Spinal cord (tissue), 10 donors: ENCODE measurements around the gene KRT80. TPM values are rescaled to one million over a fixed set of nuclear protein-coding genes. Genes with fewer than 3 reads are reported as not detected.
A peak's percentile ranks its signal among the peaks of the same experiment; 100 is the strongest.

ENCODE experiments used
- DNase-seq, 6 donors: peaks; one replicate each; pipeline versions ENCODE4 v3.0.0 to v3.0.0-alpha.2; 2013 to 2015; ENCODE audit warnings: low spot score in 6 of 6, low read depth in 4 of 6
- H3K27ac ChIP-seq: one replicate; pipeline ENCODE4 v1.5.1; 2013; ENCODE audit warnings: low read depth, low read length, control low read depth
- H3K27me3 ChIP-seq: one replicate; pipeline ENCODE4 v1.6.1; 2013; ENCODE audit warnings: low read length; ENCODE audit not compliant: control insufficient read depth, insufficient read depth
- H3K36me3 ChIP-seq: one replicate; pipeline ENCODE4 v1.6.1; 2013; ENCODE audit warnings: low read length; ENCODE audit not compliant: control insufficient read depth, insufficient read depth
- H3K4me1 ChIP-seq: one replicate; pipeline ENCODE4 v1.6.1; 2013; ENCODE audit warnings: low read length; ENCODE audit not compliant: control insufficient read depth, insufficient read depth
- H3K4me3 ChIP-seq: one replicate; pipeline ENCODE4 v1.5.1; 2013; ENCODE audit warnings: low read depth, low read length, control low read depth
- H3K9me3 ChIP-seq: one replicate; pipeline ENCODE4 v1.6.1; 2013; ENCODE audit warnings: low read length; ENCODE audit not compliant: control insufficient read depth, insufficient read depth
- WGBS: methylation state at CpG from one replicate; pipeline ENCODE4 v1.1.5; 2013; ENCODE audit warnings: missing lambda C conversion rate; ENCODE audit not compliant: insufficient coverage; 5-methylcytosine and 5-hydroxymethylcytosine counted together
- polyA plus RNA-seq, 2 donors: library from polyadenylated mRNA; unstranded; fragments of 120-200 nt; gene quantifications; one replicate each; pipeline ENCODE4 v1.2.1, GENCODE V29; 2013; ENCODE audit not compliant: insufficient read length in 2 of 2
- total RNA-seq, 2 donors: library from RNA; depleted of rRNA in 1 of 2; stranded (reverse); fragments of 120-200 nt in 1 of 2; fragments of >200 nt in 1 of 2; gene quantifications; one replicate each; pipeline versions ENCODE4 v1.2.3 to v1.2.4, GENCODE V29; 2013 to 2014
- donor health status: healthy.

Gene KRT80
- total and polyA plus RNA-seq, 4 donors = 0.12 TPM; not detected in 3

DNA sequence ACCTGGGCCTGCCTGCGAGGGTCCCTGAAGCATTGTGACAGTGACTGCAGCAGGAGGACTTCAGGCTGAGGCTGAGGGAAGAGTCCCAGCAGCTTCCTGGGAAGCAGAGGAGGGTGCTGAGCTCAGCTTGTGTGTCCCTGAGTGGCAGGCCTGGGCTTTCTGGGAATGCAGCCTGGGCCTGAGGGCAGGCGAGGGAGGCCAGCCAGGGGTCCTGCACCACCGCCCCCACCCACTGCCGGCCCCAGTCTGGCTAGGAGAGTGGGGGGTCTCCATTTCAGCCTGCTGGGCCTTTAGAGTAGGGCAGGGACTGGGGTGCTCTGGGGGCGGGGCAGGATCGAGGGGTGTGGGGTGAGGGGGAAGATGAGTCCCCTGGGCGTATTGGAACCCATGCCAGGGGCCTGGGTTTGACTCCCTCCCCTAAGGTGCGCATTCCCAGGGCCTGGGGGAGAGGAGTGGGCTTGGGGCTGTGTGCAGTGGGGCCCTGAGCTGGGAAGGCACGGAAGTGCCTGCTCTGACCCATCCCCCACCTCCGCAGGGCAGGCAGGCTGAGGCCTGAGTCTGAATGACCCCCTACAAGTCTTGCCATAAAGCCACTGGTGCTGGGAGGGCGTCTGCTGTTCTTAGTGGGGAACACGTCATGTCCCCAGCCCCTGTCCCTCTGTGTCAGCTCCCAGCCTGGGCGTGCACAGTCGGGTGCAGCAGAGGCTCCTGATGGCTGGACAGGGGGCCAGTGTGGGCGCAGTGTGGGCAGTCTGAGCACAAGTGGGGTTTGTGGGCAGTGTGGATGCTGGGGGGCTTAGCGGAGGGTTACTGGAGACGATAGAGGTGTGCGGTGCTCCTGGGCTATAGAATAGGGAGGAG is 46.4 kb downstream of the KRT80 start:
- Histone ChIP-seq H3K27me3 (no peaks in the 10 kb centered on the region), H3K9me3 (no peaks in the 10 kb centered on the region), H3K4me3 (no peak overlapping the region), H3K27ac (no peak overlapping the region), H3K4me1 (peaks cover 18% of the 10 kb centered on the region), H3K36me3 (no peaks in the 10 kb centered on the region)
- DNase-seq = no peak
- 74% methylated on average over 17 of the region's 18 CpGs for WGBS

DNA sequence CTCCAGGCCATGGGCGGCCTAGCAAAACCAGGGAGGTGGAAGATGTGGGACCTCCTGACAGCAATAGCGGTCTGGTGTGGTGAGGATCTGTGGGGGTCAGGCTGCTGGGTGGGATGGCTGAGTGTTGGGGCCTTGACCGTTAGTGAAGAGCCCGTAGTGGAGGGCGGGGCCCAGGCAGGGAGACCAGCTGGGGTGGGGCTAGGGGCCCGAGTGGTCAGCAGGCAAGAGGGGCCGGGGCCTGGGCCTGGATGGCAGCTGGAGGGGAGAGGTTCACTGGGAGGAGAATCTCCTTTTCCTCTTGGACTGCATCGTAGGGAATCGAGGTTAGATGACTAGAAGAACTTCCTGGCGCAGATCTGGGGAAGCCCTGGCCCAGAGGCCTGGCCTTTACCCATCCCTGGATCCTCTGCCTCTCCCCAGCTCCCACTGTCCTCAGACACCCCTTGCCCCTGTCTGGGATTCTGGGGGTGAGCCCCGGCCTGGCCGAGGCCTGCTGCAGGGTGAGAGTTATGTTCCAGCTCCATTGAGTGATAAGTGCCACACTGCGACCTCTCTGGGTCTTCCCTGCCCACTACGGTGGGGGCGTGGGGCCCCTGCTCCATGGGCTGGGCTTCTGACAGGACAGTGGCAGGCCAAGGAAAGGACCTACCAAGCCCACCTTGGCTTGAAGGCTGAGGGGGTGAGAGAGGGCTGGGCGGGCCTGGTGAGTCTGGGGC is 47.1 kb downstream of the KRT80 start:
- no peak overlapping the region for H3K4me3 ChIP-seq
- DNase-seq = no peak
- no peaks in the 10 kb centered on the region for H3K27me3 ChIP-seq
- peaks cover 10% of the 10 kb centered on the region for H3K4me1 ChIP-seq
- H3K9me3 ChIP-seq = no peaks in the 10 kb centered on the region
- no peak overlapping the region for H3K27ac ChIP-seq
- 89% methylated on average over 16 of the region's 16 CpGs for WGBS
- H3K36me3 ChIP-seq = no peaks in the 10 kb centered on the region

DNA sequence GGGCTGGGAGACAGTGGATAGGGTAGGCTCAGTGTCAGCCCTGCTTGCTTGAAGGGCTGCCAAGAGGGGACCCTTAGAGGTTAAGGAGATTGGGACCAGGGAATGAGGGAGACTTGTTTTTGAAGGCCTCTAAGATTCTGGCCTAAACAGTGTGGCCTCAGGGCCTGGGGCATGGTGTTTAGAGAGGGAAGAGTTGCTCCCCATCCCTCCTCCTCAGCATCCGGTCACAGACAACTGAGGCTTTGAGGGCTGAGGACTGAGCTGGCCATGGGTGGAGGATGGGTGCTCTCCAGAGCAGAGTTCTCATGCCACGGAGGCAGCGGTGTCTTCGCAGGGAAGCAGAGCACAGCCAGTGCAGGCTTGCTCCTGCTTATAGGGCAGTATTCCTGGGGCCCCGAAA is 49.4 kb downstream of the KRT80 start:
- no peaks in the 10 kb centered on the region for H3K9me3 ChIP-seq
- H3K4me3 ChIP-seq = no peak overlapping the region
- no peaks in the 10 kb centered on the region for H3K4me1 ChIP-seq
- DNase-seq = no peak
- WGBS = 98% methylated on average over 5 of the region's 5 CpGs
- H3K36me3 ChIP-seq = no peaks in the 10 kb centered on the region
- no peak overlapping the region for H3K27ac ChIP-seq
- H3K27me3 ChIP-seq = no peaks in the 10 kb centered on the region

DNA sequence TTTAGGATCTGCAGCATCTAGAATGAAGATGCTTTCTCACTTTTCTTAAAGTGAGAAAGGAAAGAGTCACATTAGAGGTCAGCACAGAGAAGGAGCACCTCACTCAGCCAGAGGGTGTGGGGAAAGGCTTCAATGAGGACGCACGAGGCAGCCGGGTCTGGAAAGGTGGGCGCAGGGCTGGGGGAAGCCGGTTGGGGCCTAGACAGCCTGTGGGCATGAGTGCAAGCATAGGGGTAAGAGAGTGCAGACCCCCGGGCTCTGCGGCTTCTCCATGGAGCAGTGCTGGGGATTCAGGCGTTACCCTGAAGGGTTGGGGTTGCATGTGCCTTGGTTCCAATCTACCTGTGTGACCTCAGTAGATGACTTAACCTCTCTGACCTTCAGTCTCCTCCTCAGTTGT is 49.9 kb downstream of the KRT80 start:
- DNase-seq = no peak
- H3K9me3 ChIP-seq = no peaks in the 10 kb centered on the region
- H3K4me1 ChIP-seq = no peaks in the 10 kb centered on the region
- 86% methylated on average over 5 of the region's 8 CpGs for WGBS
- no peaks in the 10 kb centered on the region for H3K36me3 ChIP-seq
- no peak overlapping the region for H3K27ac ChIP-seq
- no peaks in the 10 kb centered on the region for H3K27me3 ChIP-seq
- H3K4me3 ChIP-seq = no peak overlapping the region

DNA sequence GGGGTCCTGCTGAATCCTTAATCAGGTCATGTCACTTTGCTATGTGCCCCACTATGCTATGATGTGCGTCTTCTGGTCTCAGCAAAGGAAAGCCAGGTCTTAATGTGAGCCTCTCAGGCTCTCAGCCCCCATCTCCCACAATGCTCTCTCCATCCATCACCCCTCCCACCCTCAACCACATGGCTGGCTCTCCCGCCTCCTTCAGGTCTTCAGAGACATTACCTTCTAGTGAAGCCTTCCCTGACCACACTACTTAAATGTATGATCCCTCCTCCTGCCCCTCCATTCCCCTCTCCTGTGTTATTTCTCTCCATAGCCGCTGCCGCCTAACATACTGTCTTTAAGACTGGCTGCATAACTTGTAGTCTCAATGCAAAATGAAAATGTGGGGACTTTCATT is 50.5 kb downstream of the KRT80 start:
- Histone ChIP-seq H3K4me3 (no peak overlapping the region), H3K27me3 (no peaks in the 10 kb centered on the region), H3K27ac (no peak overlapping the region), H3K36me3 (no peaks in the 10 kb centered on the region), H3K9me3 (no peaks in the 10 kb centered on the region), H3K4me1 (no peaks in the 10 kb centered on the region)
- no peak for DNase-seq
- WGBS = 92% methylated on average over 2 of the region's 4 CpGs

DNA sequence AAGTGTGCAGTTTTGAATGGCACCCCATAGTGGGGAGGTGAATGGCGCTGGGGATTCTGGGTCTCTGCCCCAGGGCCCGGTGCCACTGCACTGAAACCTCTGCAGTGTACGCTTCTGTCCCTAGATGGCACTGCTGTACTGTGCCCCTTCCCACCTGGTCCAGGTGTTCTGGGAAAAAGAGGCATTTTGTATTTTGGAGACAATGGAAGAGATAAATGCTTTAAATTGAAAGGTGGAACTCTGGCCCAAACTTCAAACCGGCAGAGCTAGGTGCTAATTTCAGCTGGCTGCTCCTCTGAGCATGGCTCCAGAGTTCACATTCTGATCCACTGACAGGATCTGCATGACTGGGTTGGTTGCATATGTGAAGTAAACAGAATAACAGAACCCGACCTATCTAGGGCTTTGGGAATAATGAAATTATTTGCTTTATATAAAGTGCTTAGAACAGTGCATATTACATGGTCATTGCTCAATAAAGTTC is 52.2 kb downstream of the KRT80 start:
- Histone ChIP-seq H3K27me3 (no peaks in the 10 kb centered on the region), H3K4me1 (no peaks in the 10 kb centered on the region), H3K36me3 (no peaks in the 10 kb centered on the region), H3K9me3 (no peaks in the 10 kb centered on the region), H3K4me3 (no peak overlapping the region), H3K27ac (no peak overlapping the region)
- WGBS = 26% methylated on average over 4 of the region's 5 CpGs
- DNase-seq = peak in 1 of 6 donors; percentile 36

DNA sequence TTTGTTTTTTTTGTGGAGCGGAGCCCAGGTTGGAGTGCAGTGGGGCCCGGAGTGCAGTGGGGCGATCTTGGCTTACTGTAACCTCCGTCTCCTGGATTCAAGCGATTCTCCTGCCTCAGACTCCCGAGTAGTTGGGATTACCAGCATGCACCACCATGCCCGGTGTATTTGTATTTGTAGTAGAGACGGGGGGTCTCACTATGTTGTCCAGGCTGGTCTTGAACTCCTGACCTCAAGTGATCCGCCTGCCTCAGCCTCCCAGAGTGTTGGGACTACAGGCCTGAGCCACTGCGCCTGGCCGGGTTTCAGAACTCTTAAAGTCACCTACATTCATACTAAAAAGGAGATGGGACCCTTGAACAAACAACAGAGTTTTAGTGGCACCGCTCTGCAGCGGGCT is 52.7 kb downstream of the KRT80 start:
- Histone ChIP-seq H3K27me3 (no peaks in the 10 kb centered on the region), H3K9me3 (no peaks in the 10 kb centered on the region), H3K4me3 (no peak overlapping the region), H3K27ac (no peak overlapping the region), H3K36me3 (no peaks in the 10 kb centered on the region), H3K4me1 (no peaks in the 10 kb centered on the region)
- DNase-seq = no peak
- 86% methylated on average over 8 of the region's 13 CpGs for WGBS

DNA sequence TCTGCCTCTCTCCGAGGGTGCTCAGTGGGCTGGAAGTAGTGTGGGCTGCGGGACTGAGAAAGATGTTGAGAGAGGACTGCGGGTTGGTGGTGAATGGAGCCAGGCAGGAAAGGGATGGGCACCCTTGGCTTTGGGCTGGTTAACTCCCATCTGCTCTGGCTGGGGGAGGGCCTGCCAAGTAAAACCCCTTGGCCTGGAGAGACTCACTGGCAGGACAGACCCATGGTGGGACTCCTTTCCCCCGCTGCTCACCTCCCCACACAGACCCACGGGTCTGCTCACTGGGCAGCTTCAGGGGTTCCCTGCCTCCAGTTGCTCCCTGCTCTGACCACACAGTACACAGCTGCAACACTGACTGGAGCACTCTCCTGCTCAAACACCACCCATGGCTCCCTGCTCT is 54.1 kb downstream of the KRT80 start:
- 93% methylated on average over 4 of the region's 5 CpGs for WGBS
- H3K27me3 ChIP-seq = no peaks in the 10 kb centered on the region
- no peaks in the 10 kb centered on the region for H3K4me1 ChIP-seq
- DNase-seq = no peak
- no peak overlapping the region for H3K27ac ChIP-seq
- no peaks in the 10 kb centered on the region for H3K9me3 ChIP-seq
- H3K4me3 ChIP-seq = no peak overlapping the region
- no peaks in the 10 kb centered on the region for H3K36me3 ChIP-seq

DNA sequence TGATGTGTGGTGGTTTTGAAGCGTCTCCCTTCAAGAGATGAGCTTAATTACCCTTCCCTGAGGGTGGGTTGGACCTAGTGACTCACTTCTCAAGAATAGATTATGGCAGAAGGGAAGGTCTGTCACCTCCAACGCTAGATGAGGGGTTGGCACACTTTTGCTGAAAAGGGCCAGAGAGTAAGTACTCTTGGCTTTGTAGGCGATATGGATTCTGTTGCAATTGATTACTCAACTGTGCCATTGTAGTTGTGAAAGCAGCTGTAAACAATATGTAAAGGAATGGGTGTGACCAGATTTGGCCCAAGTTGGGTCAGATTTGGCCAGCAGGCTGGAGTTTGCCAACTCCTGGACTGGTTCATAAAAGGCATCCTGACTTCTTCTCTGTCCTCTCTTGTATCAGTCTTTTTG is 59.1 kb downstream of the KRT80 start:
- DNase-seq = peak in 1 of 6 donors; percentile 0
- H3K27me3 ChIP-seq = no peaks in the 10 kb centered on the region
- WGBS = 71% methylated on average over 2 of the region's 3 CpGs
- H3K36me3 ChIP-seq = no peaks in the 10 kb centered on the region
- H3K4me1 ChIP-seq = peaks cover 4% of the 10 kb centered on the region
- H3K9me3 ChIP-seq = no peaks in the 10 kb centered on the region
- H3K4me3 ChIP-seq = no peak overlapping the region
- H3K27ac ChIP-seq = no peak overlapping the region
